Ovary (tissue), 3 donors: ENCODE measurements around the gene ADORA1.

ENCODE experiments used
- EP300 ChIP-seq: sonication (generic); formaldehyde crosslinking; IDR thresholded peaks from one replicate; pipeline ENCODE4 v1.6.1; 2017; ENCODE audit warnings: antibody characterized with exemption
- POLR2A ChIP-seq: fragments of 450-650 bp; IDR thresholded peaks from one replicate; pipeline ENCODE4 v1.6.1; 2017; ENCODE audit warnings: antibody characterized with exemption, mild to moderate bottlenecking, moderate library complexity
- TF ChIP-seq, protein P1 (sequence below), 3 donors: fragments of 450-650 bp in 2 of 3; fragments of 200-600 bp in 1 of 3; IDR thresholded peaks; one replicate each; pipeline versions ENCODE4 v1.5.1 to v1.8.0; 2016 to 2022; ENCODE audit warnings: antibody characterized with exemption in 3 of 3, mild to moderate bottlenecking in 1 of 3
- donor health status: DM: no; HTN: no; CAD: no.

DNA sequence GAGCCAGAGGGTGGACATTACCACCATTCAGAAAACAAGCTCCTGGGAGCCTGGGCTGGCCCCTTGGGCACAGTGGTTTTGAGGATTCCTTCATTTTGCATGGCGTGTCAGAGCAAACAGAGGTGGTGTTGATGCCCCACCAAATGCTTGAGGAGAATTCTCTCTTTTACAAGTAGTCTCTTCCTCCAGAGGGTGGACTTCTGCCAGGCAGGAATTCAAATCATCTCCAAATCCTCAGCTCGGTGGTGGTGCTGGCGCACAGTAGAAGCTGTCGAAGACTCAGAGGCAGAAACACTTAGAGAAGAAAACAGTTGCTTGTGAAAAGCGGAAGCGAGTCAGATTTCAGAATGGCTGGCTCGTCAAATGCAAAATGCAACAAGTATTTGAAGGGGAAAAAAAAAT lies 62.4 kb downstream of the ADORA1 start:
- TF ChIP-seq POLR2A (no peak), EP300 (no peak)
- TF ChIP-seq, protein P1, sequence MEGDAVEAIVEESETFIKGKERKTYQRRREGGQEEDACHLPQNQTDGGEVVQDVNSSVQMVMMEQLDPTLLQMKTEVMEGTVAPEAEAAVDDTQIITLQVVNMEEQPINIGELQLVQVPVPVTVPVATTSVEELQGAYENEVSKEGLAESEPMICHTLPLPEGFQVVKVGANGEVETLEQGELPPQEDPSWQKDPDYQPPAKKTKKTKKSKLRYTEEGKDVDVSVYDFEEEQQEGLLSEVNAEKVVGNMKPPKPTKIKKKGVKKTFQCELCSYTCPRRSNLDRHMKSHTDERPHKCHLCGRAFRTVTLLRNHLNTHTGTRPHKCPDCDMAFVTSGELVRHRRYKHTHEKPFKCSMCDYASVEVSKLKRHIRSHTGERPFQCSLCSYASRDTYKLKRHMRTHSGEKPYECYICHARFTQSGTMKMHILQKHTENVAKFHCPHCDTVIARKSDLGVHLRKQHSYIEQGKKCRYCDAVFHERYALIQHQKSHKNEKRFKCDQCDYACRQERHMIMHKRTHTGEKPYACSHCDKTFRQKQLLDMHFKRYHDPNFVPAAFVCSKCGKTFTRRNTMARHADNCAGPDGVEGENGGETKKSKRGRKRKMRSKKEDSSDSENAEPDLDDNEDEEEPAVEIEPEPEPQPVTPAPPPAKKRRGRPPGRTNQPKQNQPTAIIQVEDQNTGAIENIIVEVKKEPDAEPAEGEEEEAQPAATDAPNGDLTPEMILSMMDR (IDR thresholded peaks at IDR 0.05), result no peak
